Astrocyte of the cerebellum (primary cell): ENCODE data around the gene GPC1.

ENCODE experiments used
- DNase-seq: peaks from one replicate; pipeline ENCODE4 v3.0.0-alpha.2; 2011; ENCODE audit warnings: low read depth
- H3K4me3 ChIP-seq: 2 replicates; pipeline ENCODE4 v1.5.1; 2011; ENCODE audit warnings: mild to moderate bottlenecking, low read depth, low read length, moderate library complexity
- CTCF ChIP-seq: IDR thresholded peaks from 2 replicates; pipeline ENCODE4 v1.5.1; 2012; ENCODE audit warnings: low read length, low read depth, moderate library complexity, mild to moderate bottlenecking; ENCODE audit errors: missing control alignments
- in situ Hi-C: cut with HindIII; loops from 2 replicates; pipeline ENCODE4 v1.10.0; 2017; ENCODE audit warnings: low sequenced_read_pairs

Gene GPC1

GRCh38 chr2:240442891-240443715 lies 7.6 kb downstream of the GPC1 start:
- TF ChIP-seq CTCF = no peak
- DNase-seq = no peak
- in situ Hi-C loops = no loop called here
- no peak overlapping the region for H3K4me3 ChIP-seq

DNA sequence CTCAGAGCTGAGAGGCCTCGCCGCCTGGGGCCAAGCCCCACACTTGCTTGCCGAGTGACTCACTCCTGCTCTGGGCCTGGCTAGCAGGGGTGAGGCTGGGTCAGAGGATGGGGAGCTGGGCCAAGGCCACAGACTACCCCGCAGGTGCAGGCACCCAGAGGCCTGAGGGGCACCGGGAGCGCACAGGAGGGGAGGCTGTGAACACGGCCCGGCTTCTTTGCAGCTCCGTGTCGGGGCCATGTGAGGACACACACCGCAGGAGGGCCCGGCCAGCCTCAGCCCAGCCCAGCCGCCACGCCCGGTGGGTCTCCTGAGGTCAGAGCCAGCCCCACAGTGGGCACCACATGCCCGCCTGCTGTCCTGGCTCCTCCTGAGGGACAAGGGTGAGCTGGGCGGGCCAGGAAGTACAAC lies 8.4 kb downstream of the GPC1 start:
- no peak for TF ChIP-seq CTCF
- in situ Hi-C loops = no loop called here
- no peak for DNase-seq
- no peak overlapping the region for H3K4me3 ChIP-seq

GRCh38 chr2:240444464-240444863 lies 9.0 kb downstream of the GPC1 start:
- H3K4me3 ChIP-seq = no peak overlapping the region
- DNase-seq = no peak
- TF ChIP-seq CTCF = no peak

GRCh38 chr2:240445961-240446663 lies 10.6 kb downstream of the GPC1 start:
- TF ChIP-seq CTCF = no peak
- in situ Hi-C loops = no loop called here
- no peak overlapping the region for H3K4me3 ChIP-seq
- DNase-seq = no peak

More at GRCh38 chr2:240444464-240444863, 9.0 kb downstream of the GPC1 start:
- in situ Hi-C loops = no loop called here

DNA sequence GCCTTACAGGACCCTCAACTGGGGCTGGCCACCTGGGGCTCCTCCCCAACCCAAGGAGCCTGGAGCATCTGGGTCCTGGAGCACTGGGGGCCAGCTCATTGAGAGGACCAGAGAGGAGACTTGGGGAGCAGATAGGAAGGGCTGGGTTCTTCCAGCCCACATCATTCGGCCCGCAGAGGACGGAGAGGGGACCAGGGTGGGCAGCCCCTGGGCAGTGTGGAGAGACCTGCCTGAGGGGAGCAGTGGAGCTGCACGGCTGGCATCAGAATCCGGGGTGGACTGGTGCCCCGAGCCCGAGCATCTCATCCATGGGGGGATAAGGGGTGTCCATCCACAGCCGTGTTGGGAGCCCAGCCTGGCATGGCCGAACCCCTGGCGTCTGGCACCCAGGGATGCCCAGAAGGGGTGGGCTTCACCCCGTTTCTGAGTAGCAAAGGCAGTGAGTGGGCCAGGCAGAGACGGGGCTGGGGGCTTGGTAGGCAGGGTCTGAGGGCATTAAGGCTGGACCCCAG lies 11.3 kb downstream of the GPC1 start:
- in situ Hi-C loops = no loop called here
- no peak overlapping the region for H3K4me3 ChIP-seq
- TF ChIP-seq CTCF = no peak
- no peak for DNase-seq

GRCh38 chr2:240447331-240447730 lies 11.9 kb downstream of the GPC1 start:
- no peak for DNase-seq
- in situ Hi-C loops = no loop called here
- no peak for TF ChIP-seq CTCF
- no peak overlapping the region for H3K4me3 ChIP-seq
